HCT116 (cell line): Measurements from ENCODE around the gene HS6ST3.

ENCODE experiments used
- ATF3 ChIP-seq: IDR thresholded peaks from 2 replicates; pipeline ENCODE4 v1.6.1; 2012
- CEBPB ChIP-seq: IDR thresholded peaks from 2 replicates; pipeline ENCODE4 v1.6.1; 2012; ENCODE audit warnings: low read depth
- CTCF ChIP-seq, 3 experiments: fragments of 200-600 bp in 1 of 3; sonication (generic) in 1 of 3; IDR thresholded peaks in 2 of 3; conservative IDR thresholded peaks in 1 of 3; 2 replicates each; pipeline ENCODE4 v1.5.1; 2012 to 2017; ENCODE audit warnings: low read depth in 2 of 3, low read length in 2 of 3, antibody characterized with exemption in 1 of 3, borderline replicate concordance in 1 of 3, control low read depth in 1 of 3, mild to moderate bottlenecking in 1 of 3, mixed read lengths in 1 of 3, mixed run types in 1 of 3, moderate library complexity in 1 of 3; ENCODE audit not compliant: insufficient read depth in 1 of 3
- EZH2 ChIP-seq: fragments of 200-600 bp; sonication (generic); IDR thresholded peaks from 2 replicates; pipeline ENCODE4 v1.6.1; 2017; ENCODE audit warnings: antibody characterized with exemption, mixed run types
- EZH2phosphoT487 ChIP-seq: fragments of 200-600 bp; IDR thresholded peaks from 2 replicates; pipeline ENCODE4 v1.6.1; 2018; ENCODE audit warnings: antibody characterized with exemption, borderline replicate concordance
- JUND ChIP-seq: IDR thresholded peaks from 2 replicates; pipeline ENCODE4 v1.6.1; 2012
- POLR2A ChIP-seq: IDR thresholded peaks from 2 replicates; pipeline ENCODE4 v1.7.0; 2011; ENCODE audit warnings: borderline replicate concordance; ENCODE audit not compliant: insufficient read depth, insufficient read length; ENCODE audit errors: extremely low read depth
- POLR2AphosphoS5 ChIP-seq: IDR thresholded peaks from 2 replicates; pipeline ENCODE4 v1.6.1; 2011; ENCODE audit warnings: mild to moderate bottlenecking, low read depth, low read length, moderate library complexity
- RAD21 ChIP-seq: IDR thresholded peaks from 2 replicates; pipeline ENCODE4 v1.6.1; 2012; ENCODE audit warnings: low read depth, mild to moderate bottlenecking
- REST ChIP-seq: IDR thresholded peaks from 2 replicates; pipeline ENCODE4 v1.6.1; 2012; ENCODE audit warnings: low read depth
- SP1 ChIP-seq: IDR thresholded peaks from 2 replicates; pipeline ENCODE4 v1.6.1; 2012; ENCODE audit warnings: low read depth
- TCF7L2 ChIP-seq: IDR thresholded peaks from 2 replicates; pipeline ENCODE4 v1.7.0; 2011; ENCODE audit warnings: borderline replicate concordance, inconsistent platforms; ENCODE audit not compliant: insufficient read depth, insufficient read length; ENCODE audit errors: extremely low read depth
- ZBTB33 ChIP-seq: IDR thresholded peaks from 2 replicates; pipeline ENCODE4 v1.6.1; 2011; ENCODE audit warnings: mild to moderate bottlenecking, low read length, moderate library complexity; ENCODE audit not compliant: insufficient replicate concordance; ENCODE audit errors: extremely low read depth
- ZFX ChIP-seq: fragments of 450-650 bp; IDR thresholded peaks from 2 replicates; pipeline ENCODE4 v1.6.1; 2017

GRCh38 chr13:96539791-96540190 lies 449.9 kb downstream of the HS6ST3 start:
- TF ChIP-seq EZH2phosphoT487 = no peak
- TF ChIP-seq POLR2A = no peak
- no peak for TF ChIP-seq SP1
- TF ChIP-seq CTCF (IDR thresholded peaks at IDR 0.05 in 2 of 3, conservative IDR thresholded peaks at IDR 0.05 in 1 of 3; ENCODE audit: borderline replicate concordance in 1 of 3, insufficient read depth in 1 of 3, low read depth in 2 of 3, low read length in 2 of 3) = no peak
- TF ChIP-seq EZH2 = no peak
- no peak for TF ChIP-seq ATF3
- TF ChIP-seq POLR2AphosphoS5 = no peak
- no peak for TF ChIP-seq TCF7L2
- TF ChIP-seq RAD21 = no peak
- TF ChIP-seq JUND = no peak
- no peak for TF ChIP-seq ZBTB33
- no peak for TF ChIP-seq ZFX
- TF ChIP-seq REST = no peak
- no peak for TF ChIP-seq CEBPB
